HEK293T (cell line): Measurements from ENCODE around the gene ADD1.

Experiments
- CTCF ChIA-PET: fragments of 350-600 bp; formaldehyde crosslinking; extraction: SDS; loops from one replicate; lab custom pipeline; 2021; ENCODE audit warnings: antibody characterized with exemption, inconsistent platforms; lab: Yijun Ruan, JAX
- POLR2A ChIA-PET: fragments of 350-600 bp; formaldehyde crosslinking; extraction: SDS; loops from one replicate; lab custom pipeline; 2020; ENCODE audit warnings: antibody characterized with exemption, inconsistent platforms; lab: Yijun Ruan, JAX
- DNase-seq: peaks from one replicate; pipeline ENCODE4 v3.0.0; 2012; ENCODE audit warnings: mixed read lengths; ENCODE audit errors: extremely low spot score
- ARNT ChIP-seq: fragments of 450-650 bp; IDR thresholded peaks from 2 replicates; pipeline ENCODE4 v1.6.1; 2017; ENCODE audit warnings: mild to moderate bottlenecking
- BHLHE40 ChIP-seq: fragments of 450-650 bp; IDR thresholded peaks from 2 replicates; pipeline ENCODE4 v1.6.1; 2016; ENCODE audit warnings: mild to moderate bottlenecking, moderate library complexity, borderline replicate concordance
- CTBP1 ChIP-seq: fragments of 450-650 bp; IDR thresholded peaks from 2 replicates; pipeline ENCODE4 v1.6.1; 2016; ENCODE audit warnings: borderline replicate concordance
- ELF4 ChIP-seq: fragments of 450-650 bp; IDR thresholded peaks from 2 replicates; pipeline ENCODE4 v1.6.1; 2017; ENCODE audit warnings: antibody characterized with exemption
- FOXA1 ChIP-seq: fragments of 450-650 bp; IDR thresholded peaks from 2 replicates; pipeline ENCODE4 v1.6.1; 2016; ENCODE audit warnings: mild to moderate bottlenecking
- FOXK2 ChIP-seq: fragments of 450-650 bp; IDR thresholded peaks from 2 replicates; pipeline ENCODE4 v1.6.1; 2016; ENCODE audit warnings: mild to moderate bottlenecking
- FOXM1 ChIP-seq: fragments of 450-650 bp; IDR thresholded peaks from 2 replicates; pipeline ENCODE4 v1.6.1; 2017; ENCODE audit warnings: mild to moderate bottlenecking, borderline replicate concordance
- HDGF ChIP-seq: fragments of 450-650 bp; IDR thresholded peaks from 2 replicates; pipeline ENCODE4 v1.6.1; 2017; ENCODE audit warnings: antibody characterized with exemption, borderline replicate concordance
- L3MBTL2 ChIP-seq: fragments of 450-650 bp; conservative IDR thresholded peaks from 2 replicates; pipeline ENCODE4 v1.6.1; 2016; ENCODE audit warnings: mild to moderate bottlenecking
- LEF1 ChIP-seq: fragments of 450-650 bp; IDR thresholded peaks from 2 replicates; pipeline ENCODE4 v1.6.1; 2017; ENCODE audit warnings: mild to moderate bottlenecking, borderline replicate concordance
- NFRKB ChIP-seq: fragments of 450-650 bp; IDR thresholded peaks from 2 replicates; pipeline ENCODE4 v1.6.1; 2016; ENCODE audit warnings: mild to moderate bottlenecking, moderate library complexity
- PKNOX1 ChIP-seq: fragments of 450-650 bp; IDR thresholded peaks from 2 replicates; pipeline ENCODE4 v1.6.1; 2016
- SP1 ChIP-seq: fragments of 450-650 bp; IDR thresholded peaks from 2 replicates; pipeline ENCODE4 v1.6.1; 2017
- SUZ12 ChIP-seq: fragments of 450-650 bp; IDR thresholded peaks from 2 replicates; pipeline ENCODE4 v1.6.1; 2016; ENCODE audit warnings: mild to moderate bottlenecking
- TARDBP ChIP-seq: fragments of 450-650 bp; IDR thresholded peaks from 2 replicates; pipeline ENCODE4 v1.6.1; 2016
- ZNF384 ChIP-seq: fragments of 450-650 bp; IDR thresholded peaks from 2 replicates; pipeline ENCODE4 v1.6.1; 2016

The ADD1 gene

GRCh38 chr4:2843263-2843940, at the start of gene ADD1:
TSS of gene ADD1 (plus strand) at chr4:2843844. CDS start at chr4:2875916, 32,072 bp downstream.
- ChIA-PET CTCF (no interaction called here), POLR2A (interaction anchor here (1.2 to 1.5 kb wide), 2 partner anchors 19 to 120 kb away, joined by 3 to 6 read pairs; partner anchors contain the start of genes GRK4 and NOP14)
- TF ChIP-seq BHLHE40: no peak
- no peak for TF ChIP-seq FOXA1
- TF ChIP-seq HDGF: peak; percentile 73; the same call in 1 of the 2 replicates
- TF ChIP-seq SP1: peak; percentile 57
- no peak for TF ChIP-seq LEF1
- TF ChIP-seq FOXM1: no peak
- peak; percentile 100 for DNase-seq

GRCh38 chr4:2794486-2795299, 49.0 kb upstream of the ADD1 start:
- TF ChIP-seq ELF4 (no peak), TARDBP (no peak), LEF1 (no peak), FOXK2 (no peak), CTBP1 (no peak), SP1 (no peak), SUZ12 (no peak)
- DNase-seq: no peak
- POLR2A ChIA-PET: interaction anchor here (1.0 kb wide), 1 partner anchor 18 kb away, joined by 3 read pairs; no protein-coding TSS in a partner anchor
- CTCF ChIA-PET: no interaction called here

- POLR2A ChIA-PET: interaction anchor here (1.0 kb wide), 1 partner anchor 17 kb away, joined by 3 read pairs; no protein-coding TSS in a partner anchor
- no peak for DNase-seq
- CTCF ChIA-PET: no interaction called here
- TF ChIP-seq TARDBP: no peak
- no peak for TF ChIP-seq SP1
- no peak for TF ChIP-seq FOXA1
- TF ChIP-seq LEF1: no peak
- TF ChIP-seq L3MBTL2: no peak
- TF ChIP-seq FOXK2: no peak
- TF ChIP-seq NFRKB: no peak
- TF ChIP-seq BHLHE40: no peak
- no peak for TF ChIP-seq ELF4
- TF ChIP-seq HDGF: no peak
- TF ChIP-seq FOXM1: no peak
- no peak for TF ChIP-seq CTBP1
- no peak for TF ChIP-seq PKNOX1
- no peak for TF ChIP-seq ARNT
- no peak for TF ChIP-seq ZNF384
- TF ChIP-seq SUZ12: no peak
Measured at GRCh38 chr4:2795300-2795892, 48.2 kb upstream of the ADD1 start.

- ChIA-PET CTCF (interaction anchor here (0.6 kb wide), 1 partner anchor 123 kb away, joined by 3 read pairs; no protein-coding TSS in a partner anchor), POLR2A (interaction anchor here (1.0 to 1.3 kb wide), 2 partner anchors 15 to 22 kb away, joined by 4 to 5 read pairs; no protein-coding TSS in a partner anchor)
- no peak for TF ChIP-seq SUZ12
- TF ChIP-seq FOXM1: no peak
- no peak for TF ChIP-seq TARDBP
- TF ChIP-seq SP1: no peak
- no peak for DNase-seq
Measured at GRCh38 chr4:2795893-2796848, 47.5 kb upstream of the ADD1 start.

- DNase-seq: no peak
- TF ChIP-seq HDGF (no peak), ARNT (no peak), SUZ12 (no peak), NFRKB (no peak), FOXK2 (no peak), BHLHE40 (no peak), TARDBP (no peak), LEF1 (no peak), ZNF384 (no peak), SP1 (no peak), CTBP1 (no peak), ELF4 (no peak), FOXA1 (no peak), PKNOX1 (no peak)
- POLR2A ChIA-PET: interaction anchor here (1.0 to 1.3 kb wide), 2 partner anchors 15 to 22 kb away, joined by 4 to 5 read pairs; no protein-coding TSS in a partner anchor
- CTCF ChIA-PET: interaction anchor here (0.6 kb wide), 1 partner anchor 124 kb away, joined by 3 read pairs; no protein-coding TSS in a partner anchor
Measured at GRCh38 chr4:2796849-2797544, 46.6 kb upstream of the ADD1 start.
